Measurements from ENCODE around the gene WDR4.
A peak's percentile ranks its signal among the peaks of the same experiment; 100 is the strongest.
"Not testable (repeated sequence)": the region's sequence is repeated elsewhere in the genome, so short reads cannot be mapped to it uniquely, and the experiment has no call there.

Gene WDR4

GRCh38 chr21:42908484-42908883 is 29.1 kb upstream of the WDR4 start:
- not testable (repeated sequence) for H3K9ac ChIP-seq (ENCODE audit: low read length); H3K9me3 ChIP-seq (ENCODE audit: low read length); H3K4me3 ChIP-seq (ENCODE audit: low read depth in 1 of 2, low read length in 2 of 2); H3K27ac ChIP-seq (ENCODE audit: low read depth, low read length); H3K27me3 ChIP-seq (ENCODE audit: control insufficient read depth in 1 of 2, insufficient read depth in 2 of 2, low read length in 2 of 2); H3K4me1 ChIP-seq (ENCODE audit: insufficient read depth, low read length)
- H3K36me3 ChIP-seq (ENCODE audit: insufficient read depth, low read length) = peaks cover 52% of the 10 kb centered on the region

DNA sequence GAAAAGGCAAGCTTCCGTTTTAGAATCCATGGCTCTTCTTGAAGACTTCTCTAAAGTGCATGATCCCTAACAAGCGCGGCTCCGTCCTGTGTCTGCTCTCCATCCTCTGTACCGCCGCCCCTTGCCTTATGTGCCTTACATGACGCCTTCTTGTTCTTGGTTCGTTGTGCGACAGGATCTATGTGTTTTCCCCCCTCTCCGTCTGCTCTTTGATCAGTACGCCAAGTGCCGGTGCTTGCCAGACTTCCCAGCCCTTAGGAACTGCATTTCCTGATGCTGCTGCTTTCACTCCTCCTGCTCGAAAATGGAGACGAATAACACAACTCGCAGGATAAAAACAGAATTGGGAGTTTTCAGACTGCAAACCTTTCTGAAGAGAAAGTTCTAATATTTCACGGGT is 26.9 kb upstream of the WDR4 start:
- H3K4me3 ChIP-seq (ENCODE audit: low read depth in 1 of 2, low read length in 2 of 2) = no peak overlapping the region
- H3K9ac ChIP-seq (ENCODE audit: low read length) = no peak overlapping the region
- peaks cover 61% of the 10 kb centered on the region for H3K36me3 ChIP-seq (ENCODE audit: insufficient read depth, low read length)
- H3K27me3 ChIP-seq (ENCODE audit: control insufficient read depth in 1 of 2, insufficient read depth in 2 of 2, low read length in 2 of 2) = no peaks in the 10 kb centered on the region
- H3K9me3 ChIP-seq (ENCODE audit: low read length) = no peaks in the 10 kb centered on the region
- no peaks in the 10 kb centered on the region for H3K4me1 ChIP-seq (ENCODE audit: insufficient read depth, low read length)
- H3K27ac ChIP-seq (ENCODE audit: low read depth, low read length) = no peak overlapping the region

- no peak overlapping the region for H3K27ac ChIP-seq (ENCODE audit: low read depth, low read length)
- no peaks in the 10 kb centered on the region for H3K4me1 ChIP-seq (ENCODE audit: insufficient read depth, low read length)
- H3K9me3 ChIP-seq (ENCODE audit: low read length) = no peaks in the 10 kb centered on the region
- H3K9ac ChIP-seq (ENCODE audit: low read length) = no peak overlapping the region
- no peaks in the 10 kb centered on the region for H3K27me3 ChIP-seq (ENCODE audit: control insufficient read depth in 1 of 2, insufficient read depth in 2 of 2, low read length in 2 of 2)
- peaks cover 72% of the 10 kb centered on the region for H3K36me3 ChIP-seq (ENCODE audit: insufficient read depth, low read length)
- no peak overlapping the region for H3K4me3 ChIP-seq (ENCODE audit: low read depth in 1 of 2, low read length in 2 of 2)
Observed at GRCh38 chr21:42905195-42905594, 25.9 kb upstream of the WDR4 start.

GRCh38 chr21:42903817-42904216 is 24.5 kb upstream of the WDR4 start:
- no peaks in the 10 kb centered on the region for H3K27me3 ChIP-seq (ENCODE audit: control insufficient read depth in 1 of 2, insufficient read depth in 2 of 2, low read length in 2 of 2)
- no peaks in the 10 kb centered on the region for H3K4me1 ChIP-seq (ENCODE audit: insufficient read depth, low read length)
- H3K9me3 ChIP-seq (ENCODE audit: low read length) = no peaks in the 10 kb centered on the region
- H3K36me3 ChIP-seq (ENCODE audit: insufficient read depth, low read length) = peaks cover 61% of the 10 kb centered on the region
- no peak overlapping the region for H3K4me3 ChIP-seq (ENCODE audit: low read depth in 1 of 2, low read length in 2 of 2)
- H3K27ac ChIP-seq (ENCODE audit: low read depth, low read length) = no peak overlapping the region
- no peak overlapping the region for H3K9ac ChIP-seq (ENCODE audit: low read length)

GRCh38 chr21:42900446-42900845 is 21.1 kb upstream of the WDR4 start:
- no peaks in the 10 kb centered on the region for H3K4me1 ChIP-seq (ENCODE audit: insufficient read depth, low read length)
- no peak overlapping the region for H3K9ac ChIP-seq (ENCODE audit: low read length)
- H3K27ac ChIP-seq (ENCODE audit: low read depth, low read length) = no peak overlapping the region
- H3K9me3 ChIP-seq (ENCODE audit: low read length) = no peaks in the 10 kb centered on the region
- peaks cover 43% of the 10 kb centered on the region for H3K36me3 ChIP-seq (ENCODE audit: insufficient read depth, low read length)
- no peak overlapping the region for H3K4me3 ChIP-seq (ENCODE audit: low read depth in 1 of 2, low read length in 2 of 2)
- H3K27me3 ChIP-seq (ENCODE audit: control insufficient read depth in 1 of 2, insufficient read depth in 2 of 2, low read length in 2 of 2) = no peaks in the 10 kb centered on the region

- Histone ChIP-seq H3K27me3 (ENCODE audit: control insufficient read depth in 1 of 2, insufficient read depth in 2 of 2, low read length in 2 of 2) (no peaks in the 10 kb centered on the region), H3K36me3 (ENCODE audit: insufficient read depth, low read length) (no peaks in the 10 kb centered on the region), H3K9ac (ENCODE audit: low read length) (peak within 1 kb of the TSS; percentile 92), H3K4me1 (ENCODE audit: insufficient read depth, low read length) (no peaks in the 10 kb centered on the region), H3K27ac (ENCODE audit: low read depth, low read length) (peak within 1 kb of the TSS; percentile 95), H3K9me3 (ENCODE audit: low read length) (no peaks in the 10 kb centered on the region), H3K4me3 (ENCODE audit: low read depth in 1 of 2, low read length in 2 of 2) (peak within 1 kb of the TSS; percentile 79 to 87)
Observed at GRCh38 chr21:42892931-42893755, 13.8 kb upstream of the WDR4 start, which contains the start of gene NDUFV3. NDUFV3 (plus strand) TSS chr21:42893309; CDS start chr21:42893334, 25 bp downstream.

- Histone ChIP-seq H3K27ac (ENCODE audit: low read depth, low read length) (peak overlapping the region; percentile 95), H3K4me3 (ENCODE audit: low read depth in 1 of 2, low read length in 2 of 2) (peak overlapping the region; percentile 55 to 87), H3K4me1 (ENCODE audit: insufficient read depth, low read length) (no peaks in the 10 kb centered on the region), H3K27me3 (ENCODE audit: control insufficient read depth in 1 of 2, insufficient read depth in 2 of 2, low read length in 2 of 2) (no peaks in the 10 kb centered on the region), H3K9me3 (ENCODE audit: low read length) (no peaks in the 10 kb centered on the region), H3K36me3 (ENCODE audit: insufficient read depth, low read length) (no peaks in the 10 kb centered on the region), H3K9ac (ENCODE audit: low read length) (peak overlapping the region; percentile 92)
Observed at GRCh38 chr21:42892582-42892930, 13.2 kb upstream of the WDR4 start.

DNA sequence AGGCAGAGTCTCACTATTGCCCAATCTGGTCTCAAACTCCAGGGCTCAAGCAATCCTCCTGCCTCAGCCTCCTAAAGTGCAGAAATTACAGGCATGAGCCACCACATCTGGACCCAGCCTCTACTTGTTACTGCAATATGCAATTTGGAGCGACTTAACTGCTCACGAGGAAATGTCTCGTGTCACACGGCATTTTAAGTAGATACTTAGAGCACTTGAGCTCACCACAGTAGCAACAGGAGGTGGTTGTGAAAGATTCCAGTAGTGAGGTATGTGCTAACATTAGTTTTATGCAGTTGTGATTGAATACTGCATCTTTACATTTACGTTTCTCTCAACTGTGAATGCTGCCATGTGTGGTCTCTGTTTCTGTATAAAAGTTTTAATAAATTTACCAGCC is 8.0 kb upstream of the WDR4 start:
- Histone ChIP-seq H3K4me1 (ENCODE audit: insufficient read depth, low read length) (no peaks in the 10 kb centered on the region), H3K9ac (ENCODE audit: low read length) (no peak overlapping the region), H3K4me3 (ENCODE audit: low read depth in 1 of 2, low read length in 2 of 2) (no peak overlapping the region), H3K9me3 (ENCODE audit: low read length) (no peaks in the 10 kb centered on the region), H3K27me3 (ENCODE audit: control insufficient read depth in 1 of 2, insufficient read depth in 2 of 2, low read length in 2 of 2) (no peaks in the 10 kb centered on the region), H3K36me3 (ENCODE audit: insufficient read depth, low read length) (no peaks in the 10 kb centered on the region), H3K27ac (ENCODE audit: low read depth, low read length) (no peak overlapping the region)

GRCh38 chr21:42883921-42884320 is 4.6 kb upstream of the WDR4 start:
- no peak overlapping the region for H3K4me3 ChIP-seq (ENCODE audit: low read depth in 1 of 2, low read length in 2 of 2)
- H3K27ac ChIP-seq (ENCODE audit: low read depth, low read length) = no peak overlapping the region
- H3K9me3 ChIP-seq (ENCODE audit: low read length) = no peaks in the 10 kb centered on the region
- H3K27me3 ChIP-seq (ENCODE audit: control insufficient read depth in 1 of 2, insufficient read depth in 2 of 2, low read length in 2 of 2) = no peaks in the 10 kb centered on the region
- no peak overlapping the region for H3K9ac ChIP-seq (ENCODE audit: low read length)
- peaks cover 5% of the 10 kb centered on the region for H3K4me1 ChIP-seq (ENCODE audit: insufficient read depth, low read length)
- H3K36me3 ChIP-seq (ENCODE audit: insufficient read depth, low read length) = no peaks in the 10 kb centered on the region

DNA sequence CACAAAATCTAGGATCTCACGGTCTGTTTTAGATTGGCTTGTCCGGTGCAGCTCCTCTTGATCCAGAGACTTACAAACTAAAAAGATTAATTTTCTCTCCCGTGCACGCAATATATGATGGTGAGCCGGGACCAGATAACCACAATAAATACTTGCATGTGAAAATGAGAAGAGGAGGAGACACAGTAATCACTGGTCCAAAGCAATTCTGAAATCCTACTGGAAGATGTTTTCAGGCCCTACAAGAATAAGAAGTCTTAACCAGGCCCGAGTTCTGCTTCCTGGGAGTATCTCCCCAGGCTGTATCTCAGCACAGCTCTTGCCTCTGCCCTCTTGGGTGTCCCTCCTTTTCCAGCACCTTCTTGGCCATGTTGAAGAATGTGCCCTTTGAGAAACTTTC is 1.0 kb upstream of the WDR4 start:
- Histone ChIP-seq H3K9ac (ENCODE audit: low read length) (peak overlapping the region; percentile 50), H3K9me3 (ENCODE audit: low read length) (no peaks in the 10 kb centered on the region), H3K4me1 (ENCODE audit: insufficient read depth, low read length) (peaks cover 12% of the 10 kb centered on the region), H3K4me3 (ENCODE audit: low read depth in 1 of 2, low read length in 2 of 2) (peak overlapping the region; percentile 71 to 78), H3K27ac (ENCODE audit: low read depth, low read length) (no peak overlapping the region), H3K36me3 (ENCODE audit: insufficient read depth, low read length) (no peaks in the 10 kb centered on the region), H3K27me3 (ENCODE audit: control insufficient read depth in 1 of 2, insufficient read depth in 2 of 2, low read length in 2 of 2) (no peaks in the 10 kb centered on the region)

DNA sequence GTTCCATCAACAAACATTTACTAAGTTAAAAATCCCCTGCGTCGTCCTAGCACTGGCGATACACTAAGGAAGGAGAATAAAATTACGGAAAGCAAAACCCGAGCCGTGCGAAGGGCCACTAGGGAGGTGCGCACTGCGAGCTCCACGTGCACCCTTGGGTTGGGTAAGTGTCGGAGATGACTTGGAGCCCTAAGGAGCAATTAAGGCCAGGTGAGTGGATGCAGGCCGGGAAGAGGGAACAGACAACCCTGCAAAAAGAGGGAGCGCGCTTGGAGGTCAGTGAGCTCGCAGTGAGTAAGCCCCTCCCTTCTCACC is 704 bp downstream of the WDR4 start:
- Histone ChIP-seq H3K27me3 (ENCODE audit: control insufficient read depth in 1 of 2, insufficient read depth in 2 of 2, low read length in 2 of 2) (no peaks in the 10 kb centered on the region), H3K9me3 (ENCODE audit: low read length) (no peaks in the 10 kb centered on the region), H3K4me3 (ENCODE audit: low read depth in 1 of 2, low read length in 2 of 2) (peak overlapping the region; percentile 71 to 78), H3K4me1 (ENCODE audit: insufficient read depth, low read length) (peaks cover 12% of the 10 kb centered on the region), H3K27ac (ENCODE audit: low read depth, low read length) (peak overlapping the region; percentile 84), H3K36me3 (ENCODE audit: insufficient read depth, low read length) (peaks cover 2% of the 10 kb centered on the region), H3K9ac (ENCODE audit: low read length) (peak overlapping the region; percentile 36)

DNA sequence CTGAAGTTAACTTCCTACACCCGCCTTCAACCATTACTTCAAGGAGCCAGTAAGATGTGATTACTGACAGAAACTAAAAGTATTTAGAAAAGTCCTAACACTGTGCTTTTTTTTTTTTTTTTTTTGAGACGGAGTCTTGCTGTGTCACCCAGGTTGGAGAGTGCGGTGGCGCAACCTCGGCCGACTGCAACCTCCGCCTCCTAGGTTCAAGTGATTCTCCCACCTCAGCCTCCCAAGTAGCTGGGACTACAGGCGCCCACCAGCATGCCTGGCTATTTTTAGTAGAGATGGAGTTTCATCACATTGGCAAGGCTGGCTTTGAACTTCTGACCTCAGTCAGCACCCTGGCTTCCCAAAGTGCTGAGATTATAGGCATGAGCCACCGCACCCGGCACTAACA is 3.5 kb downstream of the WDR4 start:
- H3K36me3 ChIP-seq (ENCODE audit: insufficient read depth, low read length) = peaks cover 22% of the 10 kb centered on the region
- H3K9me3 ChIP-seq (ENCODE audit: low read length); H3K27ac ChIP-seq (ENCODE audit: low read depth, low read length); H3K27me3 ChIP-seq (ENCODE audit: control insufficient read depth in 1 of 2, insufficient read depth in 2 of 2, low read length in 2 of 2); H3K4me3 ChIP-seq (ENCODE audit: low read depth in 1 of 2, low read length in 2 of 2); H3K9ac ChIP-seq (ENCODE audit: low read length): not testable (repeated sequence)
- peaks cover 12% of the 10 kb centered on the region for H3K4me1 ChIP-seq (ENCODE audit: insufficient read depth, low read length)

Data from muscle layer of colon (tissue), 2 donors.